HG02884 (cell line): ENCODE data around the gene CHAF1A.

Source experiments
- ATAC-seq: cut with Tn5 transposase; IDR thresholded peaks from one replicate; pipeline ENCODE4 v1.9.1; 2021; ENCODE audit warnings: mild to moderate bottlenecking, moderate library complexity; ENCODE audit not compliant: unreplicated experiment

CHAF1A gene

DNA sequence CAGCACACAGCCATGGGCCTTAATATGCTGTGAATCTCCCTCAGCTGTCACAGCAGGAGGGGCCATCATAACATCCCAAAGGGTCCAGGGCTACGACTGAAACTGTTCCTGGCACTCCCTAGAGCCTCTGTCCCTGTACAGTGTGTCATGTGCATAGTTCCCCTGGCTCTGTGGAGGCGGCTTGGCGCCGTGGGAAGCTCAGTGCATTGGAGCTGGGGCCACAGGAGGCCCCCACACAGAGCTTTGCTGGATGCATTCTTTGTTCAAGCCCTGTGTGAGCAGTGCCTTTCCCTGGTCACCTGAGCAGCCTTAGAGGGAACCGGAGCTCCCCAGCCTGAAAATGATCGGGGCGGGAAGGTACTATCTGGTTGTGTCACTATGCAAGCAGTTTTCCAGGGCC is 33.8 kb downstream of the CHAF1A start:
- ATAC-seq: no peak

DNA sequence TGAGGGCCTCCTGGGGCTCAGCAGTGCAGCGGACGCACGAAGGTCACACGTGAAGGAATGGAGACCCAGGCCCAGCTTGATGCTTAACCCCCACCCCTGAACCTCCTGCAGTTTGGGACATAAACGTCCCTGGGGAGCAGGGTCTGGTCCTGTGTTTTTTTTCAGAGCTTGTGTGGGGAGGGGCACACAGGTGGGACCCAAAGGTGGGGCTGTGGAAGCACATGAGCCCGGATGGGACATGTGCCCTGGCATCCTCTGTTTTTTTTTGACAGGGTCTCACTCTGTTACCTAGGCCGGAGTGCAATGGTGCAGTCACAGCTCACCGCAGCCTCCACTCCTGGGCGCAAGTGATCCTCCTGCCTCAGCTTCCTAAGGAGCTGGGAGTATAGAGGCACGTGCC is 34.7 kb downstream of the CHAF1A start:
- no peak for ATAC-seq

DNA sequence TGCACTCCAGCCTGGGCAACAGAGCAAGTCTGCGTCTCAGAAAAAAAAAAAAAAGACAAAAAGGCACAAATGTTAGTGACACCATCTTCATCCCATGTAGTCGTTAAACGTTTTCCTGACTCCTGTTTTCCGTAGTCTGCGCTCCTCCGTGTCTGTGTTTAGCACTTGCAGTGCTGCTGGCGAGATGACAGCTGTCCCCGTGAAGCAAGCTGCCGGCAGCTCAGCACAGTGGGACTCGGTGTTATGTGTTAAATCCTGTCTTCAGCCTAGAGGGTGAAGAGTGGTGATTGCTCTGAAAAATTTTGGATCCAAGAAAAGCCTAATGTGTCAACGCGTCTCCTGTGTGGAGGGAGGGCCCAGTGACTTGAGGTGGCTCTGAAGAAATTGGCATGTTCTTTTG is 36.8 kb downstream of the CHAF1A start:
- ATAC-seq: no peak

DNA sequence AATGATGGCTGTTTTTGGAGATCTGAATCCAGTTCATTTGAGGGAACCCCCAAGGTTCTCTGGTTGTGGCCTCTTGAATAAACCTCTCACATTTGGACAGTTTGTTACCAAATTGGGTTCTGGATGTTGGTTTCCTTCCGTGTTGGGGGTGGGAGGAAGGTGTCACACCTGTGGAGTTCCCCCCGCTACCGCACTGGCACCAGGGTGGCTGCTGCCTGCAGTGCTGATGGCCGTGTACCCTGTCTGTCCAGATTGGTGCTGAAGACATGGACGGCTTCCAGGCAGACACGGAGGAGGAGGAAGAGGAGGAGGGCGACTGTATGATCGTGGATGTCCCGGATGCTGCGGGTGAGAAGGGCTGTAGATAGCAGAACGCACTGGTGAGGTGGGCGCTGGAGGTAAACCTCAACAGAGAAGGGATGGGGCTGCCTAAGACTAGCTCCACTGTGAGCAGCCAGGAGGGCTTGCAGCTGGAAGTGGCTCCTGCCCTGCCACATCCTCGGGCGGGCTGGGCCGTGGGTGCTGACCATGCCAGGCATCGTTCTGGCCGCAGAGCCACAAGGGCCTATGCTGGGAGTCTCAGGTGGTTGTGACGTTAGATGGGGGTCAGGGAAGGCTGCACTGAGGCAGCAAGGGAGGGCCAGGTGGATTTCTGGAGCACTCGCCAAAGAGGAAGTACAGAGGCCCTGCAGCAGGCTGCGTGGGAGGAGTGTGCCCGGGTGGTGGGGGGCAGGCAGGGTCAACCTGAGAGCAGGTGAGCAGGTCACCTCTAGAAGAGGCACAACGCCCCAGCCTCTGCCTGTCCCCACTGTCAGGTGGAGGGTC is 39.8 kb downstream of the CHAF1A start:
- ATAC-seq: no peak

- ATAC-seq: no peak
Observed at GRCh38 chr19:4442819-4443146, 40.3 kb downstream of the CHAF1A start.

GRCh38 chr19:4443188-4443587 is 40.7 kb downstream of the CHAF1A start:
- ATAC-seq: no peak

DNA sequence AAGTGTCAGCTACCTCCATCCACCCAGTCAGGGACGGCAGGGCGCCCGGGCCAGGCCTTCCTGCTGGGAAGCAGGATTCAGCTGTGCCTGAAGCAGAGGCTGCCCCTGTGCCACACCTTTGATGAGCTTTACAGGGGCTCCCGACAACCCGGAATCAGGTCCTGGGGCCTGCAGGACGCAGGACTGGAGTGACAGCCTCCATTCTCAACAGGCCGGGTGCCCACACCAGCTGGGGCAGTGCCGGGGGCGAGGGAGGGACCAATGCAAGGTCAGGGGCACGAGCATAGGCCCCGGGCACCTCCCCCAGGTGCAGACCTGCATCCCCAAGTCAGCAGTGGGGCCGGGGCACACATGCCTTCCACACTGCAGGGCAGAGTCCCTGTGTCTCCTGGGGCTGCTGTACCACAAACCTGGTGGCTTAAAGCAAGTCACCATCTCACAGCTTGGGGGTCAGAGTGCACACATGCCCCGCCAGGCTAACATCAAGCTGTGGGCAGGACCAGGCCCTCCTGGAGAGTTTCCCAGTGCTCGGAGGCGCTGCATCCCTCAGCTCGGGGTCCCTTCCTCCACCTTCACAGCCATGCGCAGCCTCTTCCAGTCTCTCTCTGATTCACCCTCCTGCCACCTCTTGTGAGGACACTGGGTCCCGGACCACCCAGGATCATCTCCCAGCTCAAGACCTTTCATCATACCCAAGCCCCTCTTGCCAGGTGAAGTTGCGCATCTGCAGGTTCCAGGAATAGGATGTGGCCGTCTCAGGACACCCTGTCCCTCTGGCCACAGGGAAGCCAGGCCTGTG is 41.7 kb downstream of the CHAF1A start:
- ATAC-seq: no peak

DNA sequence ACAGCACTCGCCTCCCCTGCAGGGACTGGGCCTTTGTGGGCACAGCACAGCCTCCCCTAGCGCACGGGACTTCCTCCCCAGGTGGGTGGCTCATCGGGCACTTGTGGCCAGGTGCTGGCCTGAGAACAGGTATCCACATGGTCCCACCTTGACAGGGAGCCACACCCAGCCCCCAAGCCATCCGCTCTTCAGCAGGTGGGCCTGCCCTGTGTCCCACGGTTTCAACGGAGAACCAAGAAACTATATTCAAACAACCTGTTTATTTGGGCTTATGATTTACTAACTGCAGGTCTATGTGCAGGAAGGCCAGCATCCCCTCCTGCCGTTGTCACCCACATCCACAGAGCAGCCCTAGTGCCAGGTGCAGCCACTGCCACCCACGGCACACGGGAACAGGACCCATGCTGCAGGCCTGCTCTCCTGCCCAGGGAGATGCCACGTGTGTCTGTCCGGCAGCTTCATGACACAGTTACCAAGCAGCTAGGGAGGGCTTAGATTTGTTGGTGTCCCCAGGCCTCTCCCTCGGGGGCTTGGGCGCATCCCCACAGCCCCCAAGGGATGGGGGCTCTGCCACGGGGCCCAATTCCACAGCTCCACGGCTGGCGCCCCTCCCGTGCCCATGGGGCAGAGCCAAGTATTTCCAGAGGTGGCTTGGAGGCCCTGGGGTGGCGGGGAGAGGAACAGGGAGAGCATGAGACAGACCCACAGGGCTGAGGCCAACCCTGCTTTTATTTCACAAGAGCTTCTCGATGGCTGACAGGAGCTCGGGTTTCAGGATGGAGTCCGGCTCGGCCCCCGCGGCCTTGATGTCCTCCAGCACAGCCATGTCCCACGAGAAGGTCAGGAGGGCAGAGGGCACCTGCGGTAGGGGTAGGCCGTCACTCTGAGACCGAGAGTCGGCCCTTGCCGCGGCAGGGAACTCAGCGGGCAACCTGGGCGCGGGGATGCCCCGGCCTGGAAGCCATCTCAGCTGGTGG is 42.6 kb downstream of the CHAF1A start:
- no peak for ATAC-seq

DNA sequence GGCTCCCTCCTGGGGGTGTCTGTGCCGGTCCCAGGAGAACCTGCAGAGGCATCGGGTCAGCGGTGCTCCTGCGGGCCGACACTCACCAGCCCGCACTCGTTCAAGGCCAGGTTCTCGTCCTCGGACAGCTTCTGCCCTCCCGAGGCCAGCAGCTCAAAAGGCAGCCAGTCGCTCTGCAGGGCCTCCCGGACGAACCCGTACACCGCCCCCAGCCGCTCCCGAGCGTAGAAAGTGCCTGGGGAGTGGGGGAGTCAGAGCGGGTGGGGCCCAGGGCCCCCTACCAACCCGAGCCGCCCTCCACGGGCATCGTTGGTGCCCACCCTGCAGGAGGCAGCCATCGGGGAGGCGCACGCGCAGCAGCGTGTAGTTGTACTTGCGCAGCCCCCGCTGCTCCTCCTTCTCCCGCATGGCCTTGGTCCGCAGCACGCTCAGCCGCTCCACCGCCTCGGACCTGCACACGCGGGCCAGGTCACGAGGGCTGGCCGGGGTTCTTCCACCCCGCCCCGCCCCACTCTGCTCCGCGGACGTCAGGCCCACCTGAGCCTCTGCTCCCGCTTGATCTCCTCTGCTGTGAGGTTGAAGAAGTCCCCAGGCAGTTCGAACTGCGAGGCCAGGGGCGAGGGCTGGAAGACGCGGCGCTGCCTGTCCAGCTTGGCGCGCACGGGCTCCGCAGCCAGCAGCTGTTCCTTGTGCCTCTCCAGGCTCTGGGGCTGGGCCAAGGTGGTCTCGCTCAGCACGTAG is 43.7 kb downstream of the CHAF1A start:
- no peak for ATAC-seq

- no peak for ATAC-seq
Observed at GRCh38 chr19:4446704-4447200, 44.3 kb downstream of the CHAF1A start.

GRCh38 chr19:4447327-4448146 is 45.1 kb downstream of the CHAF1A start:
- ATAC-seq: no peak

DNA sequence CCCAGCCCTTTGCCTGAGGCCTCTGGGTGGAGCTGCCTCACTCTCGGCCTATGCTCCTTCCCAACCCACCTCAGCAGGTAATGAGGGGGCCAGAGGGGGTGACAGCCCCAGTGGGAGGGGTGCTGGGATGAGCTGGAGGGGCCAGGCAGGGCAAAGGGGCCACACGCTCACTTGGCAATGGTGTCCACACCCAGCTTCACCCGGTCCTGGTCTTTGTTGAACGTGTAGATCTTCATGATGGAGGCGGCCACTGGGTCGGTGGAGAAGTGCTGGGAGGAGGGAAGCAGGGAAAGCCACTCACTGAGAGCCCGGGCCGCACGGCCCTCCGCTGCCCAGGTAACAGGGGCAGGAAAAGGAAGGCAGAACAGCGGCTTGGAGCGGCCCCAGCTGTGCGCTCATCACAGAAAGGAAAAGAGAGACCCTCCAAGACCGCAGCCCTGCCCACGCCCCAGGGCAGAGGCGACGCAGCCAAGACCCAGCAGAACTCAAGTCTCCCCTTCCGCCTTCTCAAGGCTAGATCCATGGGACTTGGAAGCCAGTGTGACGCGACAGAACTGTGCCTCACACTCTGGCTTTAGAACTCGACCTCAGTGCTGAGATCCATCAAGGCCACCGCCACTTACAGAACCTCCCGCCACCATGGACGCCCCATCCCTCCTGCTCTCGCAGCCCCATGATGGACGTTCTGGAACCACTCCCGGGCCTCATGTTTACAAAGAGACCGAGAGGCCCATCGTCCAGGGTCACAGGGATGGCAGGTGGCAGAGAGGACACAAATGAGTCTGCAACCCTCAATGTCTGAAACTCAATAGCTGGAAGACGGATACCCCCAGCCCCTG is 45.9 kb downstream of the CHAF1A start:
- ATAC-seq: no peak

GRCh38 chr19:4449022-4449638 is 46.7 kb downstream of the CHAF1A start:
- no peak for ATAC-seq

- ATAC-seq: no peak
Observed at GRCh38 chr19:4449639-4450028, 47.2 kb downstream of the CHAF1A start.

DNA sequence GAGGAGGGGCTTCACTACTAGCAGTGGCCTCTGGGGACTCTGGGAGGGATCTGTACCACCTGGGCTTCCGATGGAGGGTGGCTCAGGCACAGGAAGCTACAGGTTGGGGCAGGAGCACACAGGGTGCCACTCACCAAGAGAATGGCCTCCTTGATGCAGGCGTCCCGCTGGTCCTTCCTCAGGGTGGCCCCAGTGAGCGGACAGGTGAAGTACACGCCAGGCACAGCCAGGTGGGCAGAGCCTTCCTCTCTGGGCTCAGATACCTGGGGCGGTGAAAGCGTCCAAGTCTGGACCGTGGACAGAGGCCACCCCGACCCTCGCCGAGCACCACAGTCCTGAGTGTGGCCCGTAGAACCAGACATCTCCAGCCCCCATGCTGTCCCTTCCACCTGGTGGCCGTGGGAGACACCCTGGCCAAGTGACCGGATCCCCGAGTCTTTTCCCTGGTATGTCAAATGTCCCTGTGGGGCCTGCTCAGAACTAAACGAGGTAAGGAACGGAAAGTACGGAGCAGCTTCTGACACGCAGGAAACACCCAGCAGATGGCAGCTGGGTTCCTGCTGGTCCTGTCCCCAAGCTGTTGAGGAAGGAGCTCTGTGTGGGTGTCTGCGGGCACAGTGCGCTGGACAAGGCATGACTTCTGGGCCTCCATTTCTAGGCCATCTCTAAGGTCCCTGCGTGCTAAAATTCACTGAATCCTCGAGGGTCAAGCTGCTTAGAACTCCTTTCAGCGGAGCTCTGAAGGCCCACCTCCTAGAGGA is 50.0 kb downstream of the CHAF1A start:
- no peak for ATAC-seq

GRCh38 chr19:4453232-4454179 is 51.1 kb downstream of the CHAF1A start:
- no peak for ATAC-seq
